Ecto neural progenitor cell (in vitro differentiated cells): ENCODE data around the gene DUOXA1.
"Not testable (repeated sequence)": the region's sequence is repeated elsewhere in the genome, so short reads cannot be mapped to it uniquely, and the experiment has no call there.

Source experiments
- DNase-seq: peaks from one replicate; pipeline ENCODE4 v3.0.0-alpha.2; 2018; ENCODE audit warnings: low spot score

DUOXA1 gene

GRCh38 chr15:45112591-45113379 is 16.9 kb downstream of the DUOXA1 start:
- peak; percentile 57 for DNase-seq

- no peak for DNase-seq
Observed at GRCh38 chr15:45112143-45112590, 17.5 kb downstream of the DUOXA1 start.

- DNase-seq, result no peak
Observed at GRCh38 chr15:45111390-45112142, 18.1 kb downstream of the DUOXA1 start.

GRCh38 chr15:45110256-45110820 is 19.3 kb downstream of the DUOXA1 start:
- DNase-seq, result no peak

GRCh38 chr15:45107941-45108630 is 21.6 kb downstream of the DUOXA1 start:
- no peak for DNase-seq

GRCh38 chr15:45106002-45106790 is 23.5 kb downstream of the DUOXA1 start:
- DNase-seq, result no peak

GRCh38 chr15:45105586-45105985 is 24.1 kb downstream of the DUOXA1 start:
- no peak for DNase-seq

- not testable (repeated sequence) for DNase-seq
Observed at GRCh38 chr15:45104170-45104569, 25.5 kb downstream of the DUOXA1 start.

GRCh38 chr15:45102226-45102625 is 27.5 kb downstream of the DUOXA1 start:
- no peak for DNase-seq

GRCh38 chr15:45101749-45102148 is 27.9 kb downstream of the DUOXA1 start:
- no peak for DNase-seq

- no peak for DNase-seq
Observed at GRCh38 chr15:45100884-45101625, 28.6 kb downstream of the DUOXA1 start.

GRCh38 chr15:45099549-45100165 is 30.0 kb downstream of the DUOXA1 start:
- DNase-seq, result no peak

GRCh38 chr15:45097466-45097865 is 32.2 kb downstream of the DUOXA1 start:
- DNase-seq, result no peak

- DNase-seq, result no peak
Observed at GRCh38 chr15:45095661-45096060, 34.0 kb downstream of the DUOXA1 start.

GRCh38 chr15:45094358-45094730 is 35.3 kb downstream of the DUOXA1 start:
- no peak for DNase-seq

GRCh38 chr15:45093622-45094357 is 35.9 kb downstream of the DUOXA1 start:
- no peak for DNase-seq

GRCh38 chr15:45093013-45093412 is 36.7 kb downstream of the DUOXA1 start:
- no peak for DNase-seq

GRCh38 chr15:45091576-45091975 is 38.1 kb downstream of the DUOXA1 start:
- DNase-seq, result no peak

GRCh38 chr15:45091161-45091560 is 38.5 kb downstream of the DUOXA1 start:
- DNase-seq, result no peak
